Activated naive CD4-positive, alpha-beta T cell treated with anti-CD3 and anti-CD28 coated beads, Interleukin-2, amount 50 U/mL, for 24 hours (primary cell): ENCODE measurements around the gene MAP6.

Experiments used
- H3K27ac Mint-ChIP-seq: one replicate; pipeline ENCODE4 v1.8.0; 2021; ENCODE audit warnings: mild to moderate bottlenecking, mixed read lengths
- H3K27me3 Mint-ChIP-seq: one replicate; pipeline ENCODE4 v1.8.0; 2021; ENCODE audit warnings: mixed read lengths
- H3K36me3 Mint-ChIP-seq: one replicate; pipeline ENCODE4 v1.8.0; 2021; ENCODE audit warnings: mixed read lengths
- H3K4me1 Mint-ChIP-seq: one replicate; pipeline ENCODE4 v1.8.0; 2021; ENCODE audit warnings: mixed read lengths
- H3K4me3 Mint-ChIP-seq: one replicate; pipeline ENCODE4 v1.8.0; 2021; ENCODE audit warnings: mild to moderate bottlenecking, mixed read lengths
- H3K9me3 Mint-ChIP-seq: one replicate; pipeline ENCODE4 v1.8.0; 2021; ENCODE audit warnings: mixed read lengths

Gene MAP6

GRCh38 chr11:75625991-75626888 is 42.6 kb downstream of the MAP6 start:
- peaks cover 2% of the 10 kb centered on the region for H3K27me3 Mint-ChIP-seq

GRCh38 chr11:75625021-75625420 is 43.8 kb downstream of the MAP6 start:
- H3K9me3 Mint-ChIP-seq = no peaks in the 10 kb centered on the region
- H3K27me3 Mint-ChIP-seq = peaks cover under 1% of the 10 kb centered on the region
- no peak overlapping the region for H3K4me3 Mint-ChIP-seq

More at GRCh38 chr11:75625991-75626888, 42.6 kb downstream of the MAP6 start:
- Mint-ChIP-seq H3K4me3 (no peak overlapping the region), H3K27ac (no peak overlapping the region), H3K4me1 (no peaks in the 10 kb centered on the region), H3K36me3 (no peaks in the 10 kb centered on the region), H3K9me3 (no peaks in the 10 kb centered on the region)

GRCh38 chr11:75616281-75616680 is 52.6 kb downstream of the MAP6 start:
- Mint-ChIP-seq H3K27ac (no peak overlapping the region), H3K9me3 (no peaks in the 10 kb centered on the region), H3K4me3 (no peak overlapping the region), H3K36me3 (peaks cover 2% of the 10 kb centered on the region), H3K27me3 (no peaks in the 10 kb centered on the region), H3K4me1 (no peaks in the 10 kb centered on the region)

More at GRCh38 chr11:75625021-75625420, 43.8 kb downstream of the MAP6 start:
- Mint-ChIP-seq H3K27ac (no peak overlapping the region), H3K36me3 (no peaks in the 10 kb centered on the region), H3K4me1 (no peaks in the 10 kb centered on the region)

- H3K36me3 Mint-ChIP-seq = peaks cover 2% of the 10 kb centered on the region
- no peaks in the 10 kb centered on the region for H3K9me3 Mint-ChIP-seq
- H3K4me3 Mint-ChIP-seq = no peak overlapping the region
- no peaks in the 10 kb centered on the region for H3K4me1 Mint-ChIP-seq
- no peaks in the 10 kb centered on the region for H3K27me3 Mint-ChIP-seq
- H3K27ac Mint-ChIP-seq = no peak overlapping the region
Measured at GRCh38 chr11:75615751-75616150, 53.1 kb downstream of the MAP6 start.

GRCh38 chr11:75611823-75612222 is 57.0 kb downstream of the MAP6 start:
- H3K27me3 Mint-ChIP-seq = no peaks in the 10 kb centered on the region

GRCh38 chr11:75606099-75606498 is 62.7 kb downstream of the MAP6 start:
- Mint-ChIP-seq H3K9me3 (no peaks in the 10 kb centered on the region), H3K27me3 (peaks cover 1% of the 10 kb centered on the region), H3K27ac (no peak overlapping the region), H3K36me3 (no peaks in the 10 kb centered on the region), H3K4me3 (no peak overlapping the region), H3K4me1 (no peaks in the 10 kb centered on the region)

More at GRCh38 chr11:75611823-75612222, 57.0 kb downstream of the MAP6 start:
- Mint-ChIP-seq H3K4me3 (no peak overlapping the region), H3K4me1 (no peaks in the 10 kb centered on the region), H3K9me3 (no peaks in the 10 kb centered on the region), H3K27ac (no peak overlapping the region), H3K36me3 (no peaks in the 10 kb centered on the region)

- Mint-ChIP-seq H3K27ac (no peak overlapping the region), H3K36me3 (no peaks in the 10 kb centered on the region), H3K4me1 (no peaks in the 10 kb centered on the region), H3K27me3 (peaks cover 1% of the 10 kb centered on the region), H3K4me3 (no peak overlapping the region), H3K9me3 (no peaks in the 10 kb centered on the region)
Measured at GRCh38 chr11:75603791-75604736, 64.8 kb downstream of the MAP6 start.

GRCh38 chr11:75602951-75603350 is 65.9 kb downstream of the MAP6 start:
- no peaks in the 10 kb centered on the region for H3K9me3 Mint-ChIP-seq
- no peaks in the 10 kb centered on the region for H3K4me1 Mint-ChIP-seq
- no peak overlapping the region for H3K4me3 Mint-ChIP-seq
- H3K27ac Mint-ChIP-seq = no peak overlapping the region
- H3K27me3 Mint-ChIP-seq = peaks cover 1% of the 10 kb centered on the region
- H3K36me3 Mint-ChIP-seq = no peaks in the 10 kb centered on the region

- H3K27ac Mint-ChIP-seq = no peak overlapping the region
- H3K4me3 Mint-ChIP-seq = no peak overlapping the region
- no peaks in the 10 kb centered on the region for H3K4me1 Mint-ChIP-seq
- H3K27me3 Mint-ChIP-seq = peaks cover 1% of the 10 kb centered on the region
- no peaks in the 10 kb centered on the region for H3K9me3 Mint-ChIP-seq
- H3K36me3 Mint-ChIP-seq = no peaks in the 10 kb centered on the region
Measured at GRCh38 chr11:75601494-75601893, 67.3 kb downstream of the MAP6 start.

GRCh38 chr11:75600356-75600755 is 68.5 kb downstream of the MAP6 start:
- Mint-ChIP-seq H3K36me3 (no peaks in the 10 kb centered on the region), H3K4me1 (no peaks in the 10 kb centered on the region), H3K27ac (no peak overlapping the region), H3K4me3 (no peak overlapping the region), H3K9me3 (no peaks in the 10 kb centered on the region), H3K27me3 (peaks cover 1% of the 10 kb centered on the region)

- H3K4me1 Mint-ChIP-seq = no peaks in the 10 kb centered on the region
- no peaks in the 10 kb centered on the region for H3K36me3 Mint-ChIP-seq
- H3K27me3 Mint-ChIP-seq = no peaks in the 10 kb centered on the region
- H3K27ac Mint-ChIP-seq = no peak overlapping the region
- no peak overlapping the region for H3K4me3 Mint-ChIP-seq
- no peaks in the 10 kb centered on the region for H3K9me3 Mint-ChIP-seq
Measured at GRCh38 chr11:75598900-75599299, 69.9 kb downstream of the MAP6 start.

- Mint-ChIP-seq H3K9me3 (no peaks in the 10 kb centered on the region), H3K27me3 (no peaks in the 10 kb centered on the region)
Measured at GRCh38 chr11:75598264-75598663, 70.6 kb downstream of the MAP6 start.

GRCh38 chr11:75597636-75598035 is 71.2 kb downstream of the MAP6 start:
- Mint-ChIP-seq H3K27ac (no peak overlapping the region), H3K9me3 (no peaks in the 10 kb centered on the region), H3K4me3 (no peak overlapping the region), H3K4me1 (peaks cover 5% of the 10 kb centered on the region), H3K36me3 (no peaks in the 10 kb centered on the region), H3K27me3 (no peaks in the 10 kb centered on the region)

More at GRCh38 chr11:75598264-75598663, 70.6 kb downstream of the MAP6 start:
- Mint-ChIP-seq H3K4me3 (no peak overlapping the region), H3K27ac (no peak overlapping the region), H3K36me3 (no peaks in the 10 kb centered on the region), H3K4me1 (no peaks in the 10 kb centered on the region)

- Mint-ChIP-seq H3K4me3 (no peak overlapping the region), H3K9me3 (no peaks in the 10 kb centered on the region), H3K27me3 (no peaks in the 10 kb centered on the region)
Measured at GRCh38 chr11:75596914-75597313, 71.9 kb downstream of the MAP6 start.

GRCh38 chr11:75595429-75595828 is 73.4 kb downstream of the MAP6 start:
- no peak overlapping the region for H3K27ac Mint-ChIP-seq
- H3K4me1 Mint-ChIP-seq = peaks cover 12% of the 10 kb centered on the region
- H3K36me3 Mint-ChIP-seq = no peaks in the 10 kb centered on the region
- H3K4me3 Mint-ChIP-seq = no peak overlapping the region
- H3K27me3 Mint-ChIP-seq = no peaks in the 10 kb centered on the region
- no peaks in the 10 kb centered on the region for H3K9me3 Mint-ChIP-seq

More at GRCh38 chr11:75596914-75597313, 71.9 kb downstream of the MAP6 start:
- H3K27ac Mint-ChIP-seq = no peak overlapping the region
- H3K4me1 Mint-ChIP-seq = peaks cover 12% of the 10 kb centered on the region
- no peaks in the 10 kb centered on the region for H3K36me3 Mint-ChIP-seq

GRCh38 chr11:75594211-75594610 is 74.6 kb downstream of the MAP6 start:
- Mint-ChIP-seq H3K4me1 (peaks cover 12% of the 10 kb centered on the region), H3K4me3 (no peak overlapping the region)

More at GRCh38 chr11:75594211-75594610, 74.6 kb downstream of the MAP6 start:
- H3K9me3 Mint-ChIP-seq = no peaks in the 10 kb centered on the region
- no peak overlapping the region for H3K27ac Mint-ChIP-seq
- no peaks in the 10 kb centered on the region for H3K27me3 Mint-ChIP-seq
- H3K36me3 Mint-ChIP-seq = no peaks in the 10 kb centered on the region
